Peyer's patch (tissue), 4 donors: ENCODE data around the gene SLC25A26.

Experiments
- POLR2A ChIP-seq, 2 donors: fragments of 450-650 bp; IDR thresholded peaks; one replicate each; pipeline ENCODE4 v1.5.1; 2017; ENCODE audit warnings: antibody characterized with exemption in 2 of 2, mild to moderate bottlenecking in 2 of 2, moderate library complexity in 2 of 2
- TF ChIP-seq, protein P1 (sequence below), 6 experiments: fragments of 450-650 bp in 4 of 6; fragments of 200-600 bp in 2 of 6; sonication (generic) in 1 of 6; IDR thresholded peaks; one replicate each; pipeline ENCODE4 v1.5.1; 2017 to 2019; ENCODE audit warnings: antibody characterized with exemption in 6 of 6, mild to moderate bottlenecking in 3 of 6, moderate library complexity in 1 of 6

DNA sequence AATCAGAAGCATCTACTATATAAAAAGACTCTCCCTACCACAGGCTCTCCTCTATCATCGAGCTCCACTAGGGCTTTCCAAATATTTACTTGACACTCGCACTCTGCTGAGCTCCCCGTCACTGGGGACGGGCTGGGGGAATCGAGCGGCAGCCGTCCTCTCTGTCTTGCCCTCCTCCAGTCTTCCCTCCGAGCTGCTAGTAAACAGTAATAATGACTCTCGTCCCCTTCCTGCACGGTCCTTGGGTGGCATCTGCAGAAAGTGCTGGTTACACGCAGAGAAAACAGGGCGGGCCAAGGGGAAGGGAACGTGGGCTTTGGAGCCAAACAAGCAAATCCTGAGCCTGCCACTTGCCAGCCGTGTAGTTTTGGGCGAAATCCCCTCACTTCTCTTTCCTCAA lies 183.4 kb downstream of the SLC25A26 start:
- TF ChIP-seq, protein P1, sequence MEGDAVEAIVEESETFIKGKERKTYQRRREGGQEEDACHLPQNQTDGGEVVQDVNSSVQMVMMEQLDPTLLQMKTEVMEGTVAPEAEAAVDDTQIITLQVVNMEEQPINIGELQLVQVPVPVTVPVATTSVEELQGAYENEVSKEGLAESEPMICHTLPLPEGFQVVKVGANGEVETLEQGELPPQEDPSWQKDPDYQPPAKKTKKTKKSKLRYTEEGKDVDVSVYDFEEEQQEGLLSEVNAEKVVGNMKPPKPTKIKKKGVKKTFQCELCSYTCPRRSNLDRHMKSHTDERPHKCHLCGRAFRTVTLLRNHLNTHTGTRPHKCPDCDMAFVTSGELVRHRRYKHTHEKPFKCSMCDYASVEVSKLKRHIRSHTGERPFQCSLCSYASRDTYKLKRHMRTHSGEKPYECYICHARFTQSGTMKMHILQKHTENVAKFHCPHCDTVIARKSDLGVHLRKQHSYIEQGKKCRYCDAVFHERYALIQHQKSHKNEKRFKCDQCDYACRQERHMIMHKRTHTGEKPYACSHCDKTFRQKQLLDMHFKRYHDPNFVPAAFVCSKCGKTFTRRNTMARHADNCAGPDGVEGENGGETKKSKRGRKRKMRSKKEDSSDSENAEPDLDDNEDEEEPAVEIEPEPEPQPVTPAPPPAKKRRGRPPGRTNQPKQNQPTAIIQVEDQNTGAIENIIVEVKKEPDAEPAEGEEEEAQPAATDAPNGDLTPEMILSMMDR (IDR thresholded peaks at IDR 0.05), result no peak
- no peak for TF ChIP-seq POLR2A (IDR thresholded peaks at IDR 0.05)
